HepG2 (cell line): Measurements from ENCODE around the gene TSC22D1. TPM values are rescaled to one million over a fixed set of nuclear protein-coding genes. Genes with fewer than 3 reads are reported as not detected.

Experiments
- ATAC-seq: fragments of 200-7000 bp; cut with Tn5 transposase; 3 replicates; pipeline ENCODE4 v1.9.1; 2020; ENCODE audit warnings: mild to moderate bottlenecking, moderate library complexity
- BruUV-seq: library from RNA; stranded (reverse); fragments of 400-500 nt; replicated peaks from 2 replicates; lab custom pipeline; 2021; lab: Mats Ljungman, UMichigan
- CTCF ChIA-PET: fragments of 300-600 bp; formaldehyde crosslinking; extraction: SDS; loops from one replicate; lab custom pipeline; 2021; ENCODE audit warnings: low total read pairs, inconsistent platforms, low intra/inter-chr PET ratio; lab: Yijun Ruan, JAX
- POLR2A ChIA-PET: fragments of 350-600 bp; sonication (Branson Sonifier 250); formaldehyde crosslinking; loops from one replicate; lab custom pipeline; 2020; ENCODE audit warnings: antibody characterized with exemption, inconsistent platforms; lab: Yijun Ruan, JAX
- DNase-seq: peaks from one replicate; pipeline ENCODE4 v3.0.0-alpha.2; 2015; ENCODE audit warnings: low spot score
- FAIRE-seq: peaks from 3 replicates; lab custom pipeline; 2011; peaks lifted over from hg19 to GRCh38; lab: Jason Lieb, UNC
- H2AFZ ChIP-seq: one replicate; pipeline ENCODE4 v1.6.1; 2011; ENCODE audit warnings: low read length, inconsistent platforms
- H3K27ac ChIP-seq: fragments of 300-600 bp; 3 replicates; pipeline ENCODE4 v1.8.0; 2011; ENCODE audit warnings: mixed run types, mild to moderate bottlenecking, mixed read lengths, low read length, inconsistent platforms; ENCODE audit not compliant: insufficient read depth; ENCODE audit errors: extremely low read length
- H3K27me3 ChIP-seq, 2 experiments: fragments of 200-600 bp in 1 of 2; 2 replicates in 1 of 2; 3 replicates in 1 of 2; pipeline versions ENCODE4 v1.6.0 to v1.8.0; 2011; ENCODE audit warnings: low read length in 2 of 2, mild to moderate bottlenecking in 2 of 2, moderate library complexity in 2 of 2, inconsistent platforms in 1 of 2; ENCODE audit not compliant: insufficient read depth in 2 of 2, control insufficient read depth in 1 of 2
- H3K36me3 ChIP-seq, 2 experiments: fragments of 200-600 bp in 1 of 2; replicated peaks in 1 of 2; 2 replicates in 1 of 2; 3 replicates in 1 of 2; pipeline versions ENCODE4 v1.5.1 to v1.8.0; 2011; ENCODE audit warnings: low read length in 2 of 2, inconsistent platforms in 1 of 2; ENCODE audit not compliant: insufficient read depth in 2 of 2, control insufficient read depth in 1 of 2
- H3K4me1 ChIP-seq: 2 replicates; pipeline ENCODE4 v1.5.1; 2012; ENCODE audit warnings: low read length, inconsistent platforms; ENCODE audit not compliant: insufficient read depth
- H3K4me2 ChIP-seq: 2 replicates; pipeline ENCODE4 v1.6.0; 2011; ENCODE audit warnings: low read depth, low read length, inconsistent platforms
- H3K4me3 ChIP-seq, 3 experiments: fragments of 200-600 bp in 1 of 3; sonication (generic), shearing (Covaris generic) in 1 of 3; replicated peaks in 1 of 3; 2 replicates each; pipeline ENCODE4 v1.5.1; 2011 to 2016; ENCODE audit warnings: low read length in 3 of 3, inconsistent platforms in 2 of 3, low read depth in 2 of 3, mild to moderate bottlenecking in 2 of 3, control low read depth in 1 of 3, mixed read lengths in 1 of 3; ENCODE audit not compliant: insufficient read depth in 1 of 3
- H3K79me2 ChIP-seq: one replicate; pipeline ENCODE4 v1.6.1; 2011; ENCODE audit warnings: low read length, inconsistent platforms; ENCODE audit not compliant: insufficient read depth
- H3K9ac ChIP-seq: 2 replicates; pipeline ENCODE4 v1.6.0; 2011; ENCODE audit warnings: mild to moderate bottlenecking, low read depth, low read length, inconsistent platforms; ENCODE audit not compliant: insufficient read depth
- H3K9me3 ChIP-seq: 2 replicates; pipeline ENCODE4 v1.5.1; 2012; ENCODE audit warnings: mild to moderate bottlenecking, low read length
- H4K20me1 ChIP-seq: 2 replicates; pipeline ENCODE4 v1.6.0; 2011; ENCODE audit warnings: inconsistent platforms, mild to moderate bottlenecking, low read length, moderate library complexity; ENCODE audit not compliant: insufficient read depth
- AFF4 ChIP-seq: sonication (generic); formaldehyde crosslinking; IDR thresholded peaks from 2 replicates; pipeline ENCODE4 v1.4.0; 2020; ENCODE audit warnings: missing genetic modification reagents
- KDM3A ChIP-seq: IDR thresholded peaks from 2 replicates; pipeline ENCODE4 v1.6.1; 2018; ENCODE audit warnings: low read depth, missing compliant biosample characterization
- MIXL1 ChIP-seq: IDR thresholded peaks from 2 replicates; pipeline ENCODE4 v1.6.1; 2016
- MLXIP ChIP-seq: sonication (generic); formaldehyde crosslinking; IDR thresholded peaks from 2 replicates; pipeline ENCODE4 v1.9.0; 2021; ENCODE audit warnings: missing genetic modification reagents, borderline replicate concordance
- ZMYM4 ChIP-seq: sonication (generic); formaldehyde crosslinking; IDR thresholded peaks from 2 replicates; pipeline ENCODE4 v1.8.1; 2023; ENCODE audit warnings: mild to moderate bottlenecking, missing genetic modification reagents
- WGBS: methylation state at CpG from one replicate; pipeline ENCODE4 v1.1.6; 2017; ENCODE audit warnings: low lambda C conversion rate; 5-methylcytosine and 5-hydroxymethylcytosine counted together
- in situ Hi-C: cut with HindIII; loops from 2 replicates; pipeline ENCODE4 v1.10.0; 2017; ENCODE audit warnings: low pct_unique_long_range_greater_than_20kb; ENCODE audit not compliant: extremely low pct_ligation_motif_present
- intact Hi-C: fragments of 100-400 bp; cut with micrococcal nuclease; formaldehyde crosslinking; loops from one replicate; pipeline ENCODE4 v1.10.0; 2022; ENCODE audit not compliant: unreplicated experiment
- polyA plus RNA-seq, 8 experiments: library from polyadenylated mRNA; depleted of rRNA in 3 of 8; stranded (reverse) in 7 of 8; unstranded in 1 of 8; fragments of >200 nt; fragmentation: Illumina TruSeq in 4 of 8; extraction: Trizol in 4 of 8; gene quantifications; 2 replicates each; pipeline versions ENCODE4 v1.2.1 to v1.2.3, GENCODE V29; 2011 to 2016; ENCODE audit warnings: low read depth in 4 of 8, missing spikeins in 1 of 8, mixed read lengths in 1 of 8; ENCODE audit not compliant: insufficient read depth in 1 of 8
- total RNA-seq, 5 experiments: library from RNA; depleted of rRNA; stranded (reverse); fragments of >200 nt; fragmentation: Illumina TruSeq; extraction: Trizol; gene quantifications; 2 replicates each; pipeline ENCODE4 v1.2.3, GENCODE V29; 2016; ENCODE audit warnings: low read depth in 1 of 5

TSC22D1 gene
- total and polyA plus RNA-seq, 2 of the 13 experiments (the other 11 are each of a cell fraction or from before 2014, with no cell fraction given): 18.4 to 35.7 TPM

DNA sequence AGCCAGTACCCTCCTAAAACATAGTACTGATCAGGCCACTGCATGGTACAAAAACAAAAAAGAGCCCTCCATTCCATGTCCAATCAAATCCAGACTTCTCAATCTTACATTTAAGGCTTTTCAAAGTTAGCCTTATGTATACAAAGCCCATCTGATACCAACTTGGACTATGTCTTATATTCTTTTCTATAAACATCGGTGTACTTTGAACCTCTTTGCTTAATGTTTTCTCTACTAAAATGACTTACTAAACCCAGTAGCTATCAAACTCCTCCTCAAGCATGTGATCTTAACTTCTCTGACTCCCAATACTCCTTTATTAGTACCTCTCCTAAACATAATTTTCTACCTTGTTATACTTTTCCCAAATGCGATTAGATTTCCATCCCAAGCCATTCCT, 14.8 kb downstream of the TSC22D1 start:
- Histone ChIP-seq H3K9me3 (no peaks in the 10 kb centered on the region), H2AFZ (no peak overlapping the region), H4K20me1 (no peaks in the 10 kb centered on the region), H3K27ac (no peak overlapping the region), H3K9ac (no peak overlapping the region), H3K36me3 (no peaks in the 10 kb centered on the region), H3K4me3 (no peak overlapping the region), H3K4me2 (no peak overlapping the region), H3K79me2 (no peaks in the 10 kb centered on the region), H3K27me3 (no peaks in the 10 kb centered on the region; a peak in 1 of 5 replicates), H3K4me1 (peaks cover 14% of the 10 kb centered on the region)
- FAIRE-seq: no peak
- WGBS: 95% methylated on average over 2 of the region's 2 CpGs
- ATAC-seq: no peak
- no peak for TF ChIP-seq KDM3A (CRISPR knock-in tag)
- no peak for TF ChIP-seq MLXIP (CRISPR knock-in tag)
- TF ChIP-seq MIXL1 (CRISPR knock-in tag): no peak
- intact Hi-C loops: no loop called here
- BruUV-seq: no TSS peak
- no peak for DNase-seq
- in situ Hi-C loops: no loop called here
- CTCF ChIA-PET: no interaction called here
- POLR2A ChIA-PET: interaction anchor here (0.6 kb wide), 1 partner anchor 9 kb away, joined by 3 read pairs; no protein-coding TSS in a partner anchor

GRCh38 chr13:44557986-44558385, 18.1 kb downstream of the TSC22D1 start:
- POLR2A ChIA-PET: no interaction called here
- no peaks in the 10 kb centered on the region for H3K36me3 ChIP-seq
- no TSS peak for BruUV-seq
- no peaks in the 10 kb centered on the region for H4K20me1 ChIP-seq
- no peak for FAIRE-seq
- H2AFZ ChIP-seq: no peak overlapping the region
- H3K4me2 ChIP-seq: no peak overlapping the region
- intact Hi-C loops (no loop called here), in situ Hi-C loops (no loop called here)
- over 99% methylated on average over 2 of the region's 2 CpGs for WGBS
- no peak for DNase-seq
- no peaks in the 10 kb centered on the region; a peak in 1 of 5 replicates for H3K27me3 ChIP-seq
- H3K4me3 ChIP-seq: no peak overlapping the region
- no peaks in the 10 kb centered on the region for H3K9me3 ChIP-seq
- peaks cover 6% of the 10 kb centered on the region; the same call in 1 of the 2 replicates for H3K4me1 ChIP-seq
- H3K27ac ChIP-seq: no peak overlapping the region
- no peak overlapping the region for H3K9ac ChIP-seq
- no peak for ATAC-seq
- CTCF ChIA-PET: no interaction called here
- no peaks in the 10 kb centered on the region for H3K79me2 ChIP-seq
- TF ChIP-seq ZMYM4 (CRISPR knock-in tag): no peak
- no peak for TF ChIP-seq AFF4 (CRISPR knock-in tag)
